GM13976 (cell line): ENCODE measurements around the gene COLEC12.

Source experiments
- DNase-seq: peaks from one replicate; pipeline ENCODE4 v3.0.0; 2012; ENCODE audit warnings: low spot score
- in situ Hi-C: fragments of 300-500 bp; cut with MboI; formaldehyde crosslinking; loops from one replicate; pipeline ENCODE4 v1.12.0; 2022; ENCODE audit warnings: low sequenced_read_pairs, mixed read lengths, inconsistent platforms; ENCODE audit not compliant: unreplicated experiment
- TF ChIP-seq, protein P1 (sequence below): IDR thresholded peaks from 2 replicates; pipeline ENCODE4 v1.5.1; 2012; ENCODE audit warnings: borderline replicate concordance, mild to moderate bottlenecking; ENCODE audit not compliant: insufficient read depth; ENCODE audit errors: extremely low read depth, missing control alignments, control extremely low read depth

COLEC12 gene

DNA sequence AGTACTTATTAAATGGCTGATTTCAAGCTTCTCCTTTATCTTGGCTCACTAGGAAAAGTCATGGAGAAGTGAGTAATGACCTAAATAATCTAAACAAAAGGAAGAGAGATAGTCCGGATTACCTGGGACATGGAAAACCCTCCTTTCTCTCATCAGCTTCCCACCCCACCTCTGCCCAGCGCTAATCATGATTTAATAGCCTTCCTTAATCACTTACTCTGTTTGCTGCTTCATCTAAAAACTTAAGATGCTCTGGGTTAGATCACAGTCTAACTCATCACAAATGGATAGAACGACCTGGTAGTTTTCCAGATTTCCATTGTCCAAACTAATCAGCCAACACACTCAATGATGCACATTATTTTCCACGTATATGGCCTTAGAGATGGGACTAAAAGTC is 144.8 kb downstream of the COLEC12 start:
- in situ Hi-C loops: no loop called here
- TF ChIP-seq, protein P1, sequence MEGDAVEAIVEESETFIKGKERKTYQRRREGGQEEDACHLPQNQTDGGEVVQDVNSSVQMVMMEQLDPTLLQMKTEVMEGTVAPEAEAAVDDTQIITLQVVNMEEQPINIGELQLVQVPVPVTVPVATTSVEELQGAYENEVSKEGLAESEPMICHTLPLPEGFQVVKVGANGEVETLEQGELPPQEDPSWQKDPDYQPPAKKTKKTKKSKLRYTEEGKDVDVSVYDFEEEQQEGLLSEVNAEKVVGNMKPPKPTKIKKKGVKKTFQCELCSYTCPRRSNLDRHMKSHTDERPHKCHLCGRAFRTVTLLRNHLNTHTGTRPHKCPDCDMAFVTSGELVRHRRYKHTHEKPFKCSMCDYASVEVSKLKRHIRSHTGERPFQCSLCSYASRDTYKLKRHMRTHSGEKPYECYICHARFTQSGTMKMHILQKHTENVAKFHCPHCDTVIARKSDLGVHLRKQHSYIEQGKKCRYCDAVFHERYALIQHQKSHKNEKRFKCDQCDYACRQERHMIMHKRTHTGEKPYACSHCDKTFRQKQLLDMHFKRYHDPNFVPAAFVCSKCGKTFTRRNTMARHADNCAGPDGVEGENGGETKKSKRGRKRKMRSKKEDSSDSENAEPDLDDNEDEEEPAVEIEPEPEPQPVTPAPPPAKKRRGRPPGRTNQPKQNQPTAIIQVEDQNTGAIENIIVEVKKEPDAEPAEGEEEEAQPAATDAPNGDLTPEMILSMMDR: no peak
- no peak for DNase-seq

DNA sequence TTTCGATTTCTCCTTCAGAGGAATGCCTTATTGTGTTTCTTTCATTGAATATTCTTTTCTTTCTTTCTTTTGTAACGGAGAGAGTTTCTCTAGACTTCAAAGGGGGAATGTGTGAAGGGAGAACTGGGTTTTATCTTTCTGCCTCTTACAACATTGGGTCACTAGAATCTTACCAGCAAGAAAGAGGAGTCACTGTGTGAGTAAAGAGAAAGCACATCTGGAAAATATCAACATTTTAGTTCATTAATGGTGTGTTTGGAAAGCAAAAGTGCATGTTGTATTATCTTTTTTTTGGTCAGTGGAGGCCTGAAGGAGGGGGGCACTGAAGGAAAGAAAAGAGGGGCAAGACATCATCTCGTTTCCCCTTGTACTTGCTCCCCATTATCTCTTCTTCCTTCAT is 146.0 kb downstream of the COLEC12 start:
- in situ Hi-C loops: no loop called here
- no peak for DNase-seq
- TF ChIP-seq, protein P1: no peak

DNA sequence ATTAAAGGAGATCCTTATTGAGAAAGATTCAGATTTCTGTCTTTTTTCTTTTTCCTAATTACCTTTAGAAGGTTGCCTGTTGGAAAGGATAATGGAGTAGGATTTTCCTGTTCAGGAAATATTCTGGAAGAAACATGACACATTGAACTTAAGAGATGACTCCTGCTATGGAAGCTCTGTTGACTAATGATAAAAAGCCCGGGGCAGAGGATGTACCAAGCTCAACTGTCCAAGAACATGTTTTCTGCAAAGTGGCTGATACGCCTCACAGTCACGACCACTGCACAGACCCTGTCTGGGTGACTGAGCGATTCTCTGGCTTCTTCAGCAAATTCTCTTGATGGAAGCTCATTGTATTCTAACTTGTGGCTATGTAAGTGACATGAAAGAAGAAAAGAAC is 146.5 kb downstream of the COLEC12 start:
- DNase-seq: no peak
- in situ Hi-C loops: no loop called here
- TF ChIP-seq, protein P1: no peak

DNA sequence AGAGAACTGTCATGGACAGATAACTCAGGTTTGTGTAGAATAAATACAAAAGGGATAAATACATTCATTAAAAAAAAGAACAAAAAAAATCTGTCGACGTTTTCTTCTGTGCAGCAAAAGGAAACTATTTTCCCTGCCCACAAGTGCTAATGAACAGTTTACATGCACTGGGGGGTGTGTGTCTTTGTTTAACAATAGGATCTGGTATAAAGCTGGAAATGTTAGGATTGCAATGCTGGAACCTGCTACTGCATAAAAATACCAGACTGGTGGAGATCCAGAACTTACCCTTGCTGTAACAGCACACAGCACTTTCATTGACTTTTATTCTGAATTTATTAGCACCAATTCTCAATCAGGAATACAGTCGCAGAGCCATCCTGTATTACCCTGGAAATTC is 148.1 kb downstream of the COLEC12 start:
- DNase-seq: no peak
- in situ Hi-C loops: no loop called here
- TF ChIP-seq, protein P1: no peak

DNA sequence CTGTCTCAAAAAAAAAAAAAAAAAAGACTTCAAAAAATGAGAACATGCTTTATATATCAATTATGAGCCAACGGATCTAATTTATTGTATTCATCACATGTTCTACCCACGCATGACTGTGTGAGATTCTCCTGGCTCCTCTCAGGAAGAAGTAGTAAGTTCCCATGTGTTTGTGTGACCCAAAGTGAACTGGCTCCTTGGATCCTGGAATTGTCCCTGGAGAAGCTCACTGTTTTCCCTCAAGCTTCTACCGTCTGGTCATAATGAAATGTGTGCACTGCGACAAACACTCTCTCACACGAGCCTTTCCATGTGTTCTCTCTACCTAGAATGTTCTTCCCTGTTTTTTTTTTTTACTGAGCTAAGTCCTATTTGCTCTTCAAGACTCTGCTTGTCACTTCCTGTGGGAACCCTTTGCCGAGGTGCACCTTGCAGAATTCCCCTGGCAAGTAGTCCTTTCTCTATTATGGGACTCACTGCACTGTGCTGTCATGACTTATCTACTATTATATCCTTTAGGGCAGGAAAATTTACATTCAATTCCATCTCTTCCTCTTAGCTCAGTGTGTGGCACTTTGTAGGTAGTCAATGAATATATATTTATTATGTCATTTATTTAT is 149.4 kb downstream of the COLEC12 start:
- in situ Hi-C loops: no loop called here
- TF ChIP-seq, protein P1: no peak
- DNase-seq: no peak

DNA sequence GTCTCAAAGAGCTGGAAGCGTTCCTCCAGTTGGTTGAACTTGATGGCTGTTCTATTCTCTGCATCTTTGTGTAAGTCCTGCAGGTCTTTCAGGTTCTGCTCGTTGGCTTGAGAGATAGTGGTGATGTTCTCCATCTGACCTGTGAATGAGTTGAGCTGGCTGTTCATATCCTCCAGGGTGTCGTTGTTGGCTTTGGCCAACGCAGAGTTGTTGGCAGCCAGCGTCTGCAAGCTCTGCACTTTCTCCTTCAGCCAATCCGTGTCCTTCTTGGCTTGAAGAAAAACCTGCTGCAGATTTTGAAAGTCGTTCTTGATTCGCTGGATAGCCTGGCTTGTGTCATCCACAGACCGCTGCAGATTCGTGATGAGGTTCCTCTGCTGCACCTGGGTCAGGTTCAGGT is 153.9 kb downstream of the COLEC12 start:
- TF ChIP-seq, protein P1: no peak
- in situ Hi-C loops: no loop called here
- DNase-seq: no peak
